ENCODE measurements around the gene NIN. TPM values are rescaled to one million over a fixed set of nuclear protein-coding genes. Genes with fewer than 3 reads are reported as not detected.

The NIN gene
- total RNA-seq, 1 donor from 2014 or later, result 21.0 TPM

DNA sequence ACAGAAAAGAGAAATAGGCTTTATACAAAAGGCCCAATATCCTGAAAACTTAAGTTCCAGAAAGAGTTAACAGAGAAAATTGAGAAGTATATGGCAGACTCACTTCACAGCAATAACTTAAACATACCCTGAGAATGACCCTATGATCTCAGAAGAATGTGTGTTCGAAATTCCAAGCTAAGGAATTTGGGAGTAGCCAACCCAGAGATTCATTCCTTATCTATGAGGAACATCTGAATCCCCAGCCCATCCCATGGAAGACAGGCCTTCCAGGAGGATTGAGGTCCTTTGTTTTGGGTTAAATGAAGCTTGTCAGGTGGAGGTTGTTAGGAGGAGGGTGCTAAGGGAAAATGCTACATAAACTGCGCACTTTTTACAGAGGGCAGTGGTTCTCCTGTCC lies 155.4 kb downstream of the NIN start:
- DNase-seq (ENCODE audit: low spot score, unreplicated experiment), result no peak
- Mint-ChIP-seq H3K36me3 (ENCODE audit: insufficient read depth) (no peaks in the 10 kb centered on the region), H3K9me3 (ENCODE audit: low read depth) (no peaks in the 10 kb centered on the region), H3K4me1 (ENCODE audit: low read depth) (peaks cover 10% of the 10 kb centered on the region), H3K27me3 (peaks cover 16% of the 10 kb centered on the region), H3K27ac (no peak overlapping the region), H3K4me3 (ENCODE audit: low read depth) (no peak overlapping the region)
- TF ChIP-seq, protein P1, sequence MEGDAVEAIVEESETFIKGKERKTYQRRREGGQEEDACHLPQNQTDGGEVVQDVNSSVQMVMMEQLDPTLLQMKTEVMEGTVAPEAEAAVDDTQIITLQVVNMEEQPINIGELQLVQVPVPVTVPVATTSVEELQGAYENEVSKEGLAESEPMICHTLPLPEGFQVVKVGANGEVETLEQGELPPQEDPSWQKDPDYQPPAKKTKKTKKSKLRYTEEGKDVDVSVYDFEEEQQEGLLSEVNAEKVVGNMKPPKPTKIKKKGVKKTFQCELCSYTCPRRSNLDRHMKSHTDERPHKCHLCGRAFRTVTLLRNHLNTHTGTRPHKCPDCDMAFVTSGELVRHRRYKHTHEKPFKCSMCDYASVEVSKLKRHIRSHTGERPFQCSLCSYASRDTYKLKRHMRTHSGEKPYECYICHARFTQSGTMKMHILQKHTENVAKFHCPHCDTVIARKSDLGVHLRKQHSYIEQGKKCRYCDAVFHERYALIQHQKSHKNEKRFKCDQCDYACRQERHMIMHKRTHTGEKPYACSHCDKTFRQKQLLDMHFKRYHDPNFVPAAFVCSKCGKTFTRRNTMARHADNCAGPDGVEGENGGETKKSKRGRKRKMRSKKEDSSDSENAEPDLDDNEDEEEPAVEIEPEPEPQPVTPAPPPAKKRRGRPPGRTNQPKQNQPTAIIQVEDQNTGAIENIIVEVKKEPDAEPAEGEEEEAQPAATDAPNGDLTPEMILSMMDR (IDR thresholded peaks at IDR 0.05; ENCODE audit: unreplicated experiment), result no peak

DNA sequence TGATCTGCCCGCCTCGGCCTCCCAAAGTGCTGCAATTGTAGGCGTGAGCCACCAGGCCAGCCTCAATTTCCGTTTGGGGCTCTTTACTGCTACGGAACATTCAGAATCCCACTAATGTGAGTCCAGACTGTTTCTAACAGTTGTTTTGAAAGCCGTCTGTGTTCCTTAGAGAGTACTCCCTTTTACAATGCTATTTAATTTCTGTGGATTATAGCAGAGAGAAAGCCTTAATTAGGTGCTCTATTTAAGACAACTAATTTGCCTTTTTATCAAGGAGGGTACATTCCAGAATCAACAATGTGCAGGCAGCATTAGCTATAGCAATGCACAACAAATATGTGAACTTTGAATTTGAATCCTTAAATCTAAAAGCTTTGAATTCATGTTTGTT lies 160.1 kb downstream of the NIN start:
- peaks cover 8% of the 10 kb centered on the region for H3K4me1 Mint-ChIP-seq (ENCODE audit: low read depth)
- no peak overlapping the region for H3K4me3 Mint-ChIP-seq (ENCODE audit: low read depth)
- TF ChIP-seq, protein P1 (IDR thresholded peaks at IDR 0.05; ENCODE audit: unreplicated experiment), result no peak
- H3K27ac Mint-ChIP-seq, result no peak overlapping the region
- H3K36me3 Mint-ChIP-seq (ENCODE audit: insufficient read depth), result no peaks in the 10 kb centered on the region
- no peaks in the 10 kb centered on the region for H3K9me3 Mint-ChIP-seq (ENCODE audit: low read depth)
- H3K27me3 Mint-ChIP-seq, result peaks cover 4% of the 10 kb centered on the region
- DNase-seq (ENCODE audit: low spot score, unreplicated experiment), result no peak

DNA sequence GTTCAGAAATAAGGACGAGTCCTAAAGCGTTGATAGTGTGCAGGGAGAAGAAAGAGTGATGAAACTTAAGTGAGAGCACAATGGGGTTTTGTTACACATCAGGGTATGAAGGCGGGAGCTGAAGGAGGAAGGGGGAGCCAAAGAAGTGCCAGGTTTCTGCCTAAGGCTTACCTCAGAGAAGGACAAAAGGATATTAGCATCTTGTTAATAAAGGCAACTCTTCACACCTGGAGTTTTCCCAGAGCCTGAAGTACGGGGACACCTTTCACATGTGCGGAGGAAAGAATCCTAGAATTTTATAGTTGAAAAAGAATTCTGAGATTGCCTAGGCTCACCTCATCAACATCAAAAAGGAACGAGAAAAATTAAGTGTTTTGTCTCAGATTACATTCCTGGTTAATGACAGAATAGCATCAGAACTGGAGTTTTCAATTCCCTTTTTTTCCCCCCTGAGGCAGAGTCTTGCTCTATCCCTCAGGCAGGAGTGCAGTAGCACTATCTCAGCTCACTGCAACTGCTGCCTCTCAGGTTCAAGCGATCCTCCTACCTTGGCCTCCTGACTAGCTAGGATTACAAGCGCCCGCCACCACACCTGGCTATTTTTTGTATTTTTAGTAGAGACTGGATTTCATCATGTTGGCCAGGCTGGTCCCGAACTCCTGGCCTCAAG lies 160.6 kb downstream of the NIN start:
- Mint-ChIP-seq H3K4me3 (ENCODE audit: low read depth) (no peak overlapping the region), H3K9me3 (ENCODE audit: low read depth) (no peaks in the 10 kb centered on the region), H3K4me1 (ENCODE audit: low read depth) (peaks cover 8% of the 10 kb centered on the region), H3K27me3 (peaks cover 3% of the 10 kb centered on the region), H3K36me3 (ENCODE audit: insufficient read depth) (no peaks in the 10 kb centered on the region), H3K27ac (no peak overlapping the region)
- TF ChIP-seq, protein P1 (IDR thresholded peaks at IDR 0.05; ENCODE audit: unreplicated experiment), result no peak
- DNase-seq (ENCODE audit: low spot score, unreplicated experiment), result no peak

Other genes with a start within 250 kb of the NIN start
- gene SAV1, start 162.9 kb downstream of the NIN start, total RNA-seq, result 27.0 and 28.3 TPM in 2 replicates
- not detected in 2 replicates for gene ABHD12B, start 40.9 kb upstream of the NIN start, total RNA-seq
- 12.0 and 15.3 TPM in 2 replicates for gene PYGL, start 113.3 kb upstream of the NIN start, total RNA-seq

Measured in progenitor cell of endocrine pancreas (in vitro differentiated cells).